Glutamatergic neuron (in vitro differentiated cells): ENCODE results near the gene RPS16. TPM values are rescaled to one million over a fixed set of nuclear protein-coding genes. Genes with fewer than 3 reads are reported as not detected.

Source experiments
- DNase-seq: peaks from one replicate; pipeline ENCODE4 v3.0.0; 2022
- H3K27ac Mint-ChIP-seq: one replicate; pipeline ENCODE4 v1.8.0; 2020; ENCODE audit warnings: mild to moderate bottlenecking, mixed read lengths, inconsistent platforms; ENCODE audit not compliant: unreplicated experiment
- H3K27me3 Mint-ChIP-seq: one replicate; pipeline ENCODE4 v1.8.0; 2020; ENCODE audit warnings: mild to moderate bottlenecking, moderate library complexity, mixed read lengths, inconsistent platforms; ENCODE audit not compliant: unreplicated experiment
- H3K36me3 Mint-ChIP-seq: one replicate; pipeline ENCODE4 v1.8.0; 2020; ENCODE audit warnings: mild to moderate bottlenecking, mixed read lengths, inconsistent platforms; ENCODE audit not compliant: unreplicated experiment
- H3K4me1 Mint-ChIP-seq: one replicate; pipeline ENCODE4 v1.8.0; 2020; ENCODE audit warnings: mild to moderate bottlenecking, low read depth, mixed read lengths, inconsistent platforms; ENCODE audit not compliant: unreplicated experiment
- H3K4me3 Mint-ChIP-seq: one replicate; pipeline ENCODE4 v1.8.0; 2020; ENCODE audit warnings: mild to moderate bottlenecking, mixed read lengths, inconsistent platforms; ENCODE audit not compliant: unreplicated experiment
- H3K9me3 Mint-ChIP-seq: one replicate; pipeline ENCODE4 v1.8.0; 2020; ENCODE audit warnings: mild to moderate bottlenecking, moderate library complexity, mixed read lengths, inconsistent platforms; ENCODE audit not compliant: unreplicated experiment
- total RNA-seq: library from RNA; stranded (reverse); fragmentation: NEBNext Ultra II Directional; extraction: Animal tissue kit (Norgen Biotek cat#: 25700); gene quantifications from one replicate; pipeline ENCODE4 v1.2.1, GENCODE V29; 2021; ENCODE audit not compliant: unreplicated experiment
- TF ChIP-seq, protein P1 (sequence below): fragments of 200-600 bp; sonication (generic); IDR thresholded peaks from one replicate; pipeline ENCODE4 v1.5.0; 2021; ENCODE audit not compliant: partially characterized antibody, unreplicated experiment

The RPS16 gene
- total RNA-seq, 1 donor from 2014 or later = 912 TPM

- peaks cover 19% of the 10 kb centered on the region for H3K4me1 Mint-ChIP-seq
- no peak for DNase-seq
- peaks cover 4% of the 10 kb centered on the region for H3K9me3 Mint-ChIP-seq
- H3K27me3 Mint-ChIP-seq = peaks cover 7% of the 10 kb centered on the region
- no peaks in the 10 kb centered on the region for H3K36me3 Mint-ChIP-seq
- TF ChIP-seq, protein P1, sequence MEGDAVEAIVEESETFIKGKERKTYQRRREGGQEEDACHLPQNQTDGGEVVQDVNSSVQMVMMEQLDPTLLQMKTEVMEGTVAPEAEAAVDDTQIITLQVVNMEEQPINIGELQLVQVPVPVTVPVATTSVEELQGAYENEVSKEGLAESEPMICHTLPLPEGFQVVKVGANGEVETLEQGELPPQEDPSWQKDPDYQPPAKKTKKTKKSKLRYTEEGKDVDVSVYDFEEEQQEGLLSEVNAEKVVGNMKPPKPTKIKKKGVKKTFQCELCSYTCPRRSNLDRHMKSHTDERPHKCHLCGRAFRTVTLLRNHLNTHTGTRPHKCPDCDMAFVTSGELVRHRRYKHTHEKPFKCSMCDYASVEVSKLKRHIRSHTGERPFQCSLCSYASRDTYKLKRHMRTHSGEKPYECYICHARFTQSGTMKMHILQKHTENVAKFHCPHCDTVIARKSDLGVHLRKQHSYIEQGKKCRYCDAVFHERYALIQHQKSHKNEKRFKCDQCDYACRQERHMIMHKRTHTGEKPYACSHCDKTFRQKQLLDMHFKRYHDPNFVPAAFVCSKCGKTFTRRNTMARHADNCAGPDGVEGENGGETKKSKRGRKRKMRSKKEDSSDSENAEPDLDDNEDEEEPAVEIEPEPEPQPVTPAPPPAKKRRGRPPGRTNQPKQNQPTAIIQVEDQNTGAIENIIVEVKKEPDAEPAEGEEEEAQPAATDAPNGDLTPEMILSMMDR = no peak
- H3K4me3 Mint-ChIP-seq = peak overlapping the region; percentile 18
- peak overlapping the region; percentile 24 for H3K27ac Mint-ChIP-seq
These were observed 13.5 kb upstream of the RPS16 start for GRCh38 chr19:39449116-39449797.

GRCh38 chr19:39448271-39448670, 12.5 kb upstream of the RPS16 start:
- Mint-ChIP-seq H3K36me3 (no peaks in the 10 kb centered on the region), H3K4me3 (no peak overlapping the region), H3K27ac (no peak overlapping the region), H3K4me1 (peaks cover 19% of the 10 kb centered on the region), H3K9me3 (peaks cover 4% of the 10 kb centered on the region), H3K27me3 (peaks cover 7% of the 10 kb centered on the region)
- TF ChIP-seq, protein P1 = no peak
- DNase-seq = no peak

DNA sequence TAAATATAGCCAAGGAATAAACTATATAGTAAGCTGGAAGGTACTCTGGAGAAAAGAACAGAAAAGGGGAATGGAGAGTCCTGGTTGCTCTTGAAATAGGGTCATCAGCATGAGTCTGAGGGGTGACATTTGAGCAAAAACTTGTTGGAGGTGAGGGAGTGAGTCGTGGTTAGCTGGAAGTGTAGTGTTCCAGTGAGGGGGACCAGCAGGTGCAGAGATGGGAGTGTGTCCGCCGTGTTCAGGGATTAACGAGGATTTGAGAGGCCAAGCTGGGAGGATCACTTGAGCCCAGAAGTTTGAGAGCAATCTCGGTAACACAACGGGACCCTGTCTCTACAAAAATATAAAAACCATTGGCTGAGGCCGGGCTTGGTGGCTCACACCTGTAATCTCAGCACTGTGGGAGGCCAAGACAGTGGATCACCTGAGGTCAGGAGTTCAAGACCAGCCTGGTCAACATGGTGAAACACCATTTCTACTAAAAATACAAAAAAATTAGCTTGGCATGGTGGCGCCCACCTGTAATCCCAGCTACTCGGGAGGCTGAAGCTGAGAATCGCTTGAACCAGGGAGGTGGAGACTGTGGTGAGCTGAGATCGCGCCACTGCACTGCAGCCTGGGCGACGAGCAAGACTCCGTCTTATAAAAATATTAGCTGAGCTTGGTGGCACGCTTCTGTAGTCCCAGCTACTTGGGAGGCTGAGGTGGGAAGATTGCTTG, 10.8 kb upstream of the RPS16 start:
- TF ChIP-seq, protein P1 = no peak
- Mint-ChIP-seq H3K4me1 (peaks cover 12% of the 10 kb centered on the region), H3K27ac (no peak overlapping the region), H3K27me3 (peaks cover 4% of the 10 kb centered on the region), H3K36me3 (no peaks in the 10 kb centered on the region), H3K4me3 (peak overlapping the region; percentile 99), H3K9me3 (peaks cover 4% of the 10 kb centered on the region)
- DNase-seq = no peak

GRCh38 chr19:39445196-39446111, 9.7 kb upstream of the RPS16 start, which contains the start of gene SUPT5H:
Gene SUPT5H, plus strand, starts transcription at chr19:39445582. Its CDS starts 309 bp downstream, at chr19:39445891.
- no peaks in the 10 kb centered on the region for H3K36me3 Mint-ChIP-seq
- H3K4me3 Mint-ChIP-seq = peak within 1 kb of the TSS; percentile 99
- peak; percentile 97 for DNase-seq
- peak within 1 kb of the TSS; percentile 98 for H3K27ac Mint-ChIP-seq
- peaks cover 12% of the 10 kb centered on the region for H3K4me1 Mint-ChIP-seq
- H3K9me3 Mint-ChIP-seq = peaks cover 4% of the 10 kb centered on the region
- TF ChIP-seq, protein P1 = no peak
- H3K27me3 Mint-ChIP-seq = peaks cover 4% of the 10 kb centered on the region
